ENCODE results near the gene ADGRB3. TPM values are rescaled to one million over a fixed set of nuclear protein-coding genes. Genes with fewer than 3 reads are reported as not detected.

ADGRB3 gene
- total and polyA plus RNA-seq, 2 donors (not counting 3 experiments of a cell fraction or from before 2014, with no cell fraction given): not detected

DNA sequence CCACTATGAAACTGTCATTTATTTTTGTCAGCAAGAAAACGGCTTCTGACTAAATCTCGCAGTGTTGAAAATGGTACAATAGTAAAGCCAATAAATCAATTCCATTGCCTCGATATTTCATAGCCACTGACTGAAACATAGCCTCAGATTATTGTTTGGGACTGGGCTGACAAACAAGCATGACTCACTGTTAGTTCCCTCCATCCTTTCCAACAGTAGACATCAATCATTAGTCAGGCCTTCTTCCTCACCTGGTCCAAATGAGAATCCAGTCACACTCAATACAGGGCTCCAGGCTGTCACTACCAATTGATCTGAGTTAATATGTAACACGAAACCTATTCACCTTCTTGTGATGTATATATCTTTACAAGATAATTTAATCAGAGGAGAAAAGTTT, 66.1 kb downstream of the ADGRB3 start:
- no peaks in the 10 kb centered on the region for H3K4me1 ChIP-seq (ENCODE audit: control insufficient read depth, extremely low read depth, insufficient read depth, low read length)
- dilution Hi-C loops (cut with MboI; ENCODE audit: extremely low pct_ligation_motif_present, low sequenced_read_pairs) (no loop called here), intact Hi-C loops (cut with micrococcal nuclease) (no loop called here)
- no peak for TF ChIP-seq JUN (IDR thresholded peaks at IDR 0.05; ENCODE audit: borderline replicate concordance, insufficient read depth, insufficient read length, low read depth)
- TF ChIP-seq POLR2AphosphoS5 (IDR thresholded peaks at IDR 0.05; ENCODE audit: insufficient read depth, low read depth, low read length): no peak
- TF ChIP-seq FOS (IDR thresholded peaks at IDR 0.05; ENCODE audit: borderline replicate concordance, insufficient read depth, low read length): no peak
- TF ChIP-seq MYC (IDR thresholded peaks at IDR 0.05; ENCODE audit: low read depth, low read length): no peak
- TF ChIP-seq, protein P1, sequence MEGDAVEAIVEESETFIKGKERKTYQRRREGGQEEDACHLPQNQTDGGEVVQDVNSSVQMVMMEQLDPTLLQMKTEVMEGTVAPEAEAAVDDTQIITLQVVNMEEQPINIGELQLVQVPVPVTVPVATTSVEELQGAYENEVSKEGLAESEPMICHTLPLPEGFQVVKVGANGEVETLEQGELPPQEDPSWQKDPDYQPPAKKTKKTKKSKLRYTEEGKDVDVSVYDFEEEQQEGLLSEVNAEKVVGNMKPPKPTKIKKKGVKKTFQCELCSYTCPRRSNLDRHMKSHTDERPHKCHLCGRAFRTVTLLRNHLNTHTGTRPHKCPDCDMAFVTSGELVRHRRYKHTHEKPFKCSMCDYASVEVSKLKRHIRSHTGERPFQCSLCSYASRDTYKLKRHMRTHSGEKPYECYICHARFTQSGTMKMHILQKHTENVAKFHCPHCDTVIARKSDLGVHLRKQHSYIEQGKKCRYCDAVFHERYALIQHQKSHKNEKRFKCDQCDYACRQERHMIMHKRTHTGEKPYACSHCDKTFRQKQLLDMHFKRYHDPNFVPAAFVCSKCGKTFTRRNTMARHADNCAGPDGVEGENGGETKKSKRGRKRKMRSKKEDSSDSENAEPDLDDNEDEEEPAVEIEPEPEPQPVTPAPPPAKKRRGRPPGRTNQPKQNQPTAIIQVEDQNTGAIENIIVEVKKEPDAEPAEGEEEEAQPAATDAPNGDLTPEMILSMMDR (IDR thresholded peaks at IDR 0.05; ENCODE audit: extremely low read depth in 1 of 2, insufficient read depth in 1 of 2, low read depth in 1 of 2, low read length in 2 of 2): no peak
- TF ChIP-seq, protein P2, sequence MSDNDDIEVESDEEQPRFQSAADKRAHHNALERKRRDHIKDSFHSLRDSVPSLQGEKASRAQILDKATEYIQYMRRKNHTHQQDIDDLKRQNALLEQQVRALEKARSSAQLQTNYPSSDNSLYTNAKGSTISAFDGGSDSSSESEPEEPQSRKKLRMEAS (IDR thresholded peaks at IDR 0.05; ENCODE audit: insufficient read depth, insufficient read length): no peak
- TF ChIP-seq POLR2A (IDR thresholded peaks at IDR 0.05; ENCODE audit: low read depth, low read length): no peak
- no peaks in the 10 kb centered on the region for H3K9me1 ChIP-seq (replicated peaks; ENCODE audit: control insufficient read depth, extremely low read depth, insufficient read depth, low read length)
- H3K36me3 ChIP-seq (ENCODE audit: control insufficient read depth in 2 of 2, extremely low read depth in 1 of 2, insufficient read depth in 2 of 2, low read length in 2 of 2): no peaks in the 10 kb centered on the region
- no peak overlapping the region for H3K4me3 ChIP-seq (replicated peaks in 1 of 3; ENCODE audit: insufficient read depth in 1 of 3, low read depth in 1 of 3, low read length in 3 of 3)
- FAIRE-seq (no peak), DNase-seq (ENCODE audit: low read depth, low spot score) (no peak)
- H3K9me3 ChIP-seq (replicated peaks; ENCODE audit: control insufficient read depth, insufficient read depth, low read length): no peaks in the 10 kb centered on the region
- H3K27ac ChIP-seq (ENCODE audit: insufficient read depth, low read depth, low read length): no peak overlapping the region
- no peaks in the 10 kb centered on the region for H3K27me3 ChIP-seq (ENCODE audit: control insufficient read depth in 2 of 2, insufficient read depth in 2 of 2, low read length in 2 of 2)
- CTCF ChIA-PET: no interaction called here
- BruUV-seq (replicated peaks): no TSS peak
- no peak overlapping the region for H2AFZ ChIP-seq (ENCODE audit: low read depth, low read length)
- H3K79me2 ChIP-seq (ENCODE audit: control insufficient read depth, insufficient read depth, low read length): no peaks in the 10 kb centered on the region
- no peak overlapping the region for H3K9ac ChIP-seq (replicated peaks; ENCODE audit: extremely low read depth, insufficient read depth, low read length)
- POLR2A ChIA-PET: no interaction called here
- H4K20me1 ChIP-seq (replicated peaks; ENCODE audit: control insufficient read depth, extremely low read depth, insufficient read depth, low read length): no peaks in the 10 kb centered on the region
- no peak overlapping the region for H3K4me2 ChIP-seq (ENCODE audit: insufficient read depth, low read length)
